ENCODE data around the gene ATP2B3.

DNA sequence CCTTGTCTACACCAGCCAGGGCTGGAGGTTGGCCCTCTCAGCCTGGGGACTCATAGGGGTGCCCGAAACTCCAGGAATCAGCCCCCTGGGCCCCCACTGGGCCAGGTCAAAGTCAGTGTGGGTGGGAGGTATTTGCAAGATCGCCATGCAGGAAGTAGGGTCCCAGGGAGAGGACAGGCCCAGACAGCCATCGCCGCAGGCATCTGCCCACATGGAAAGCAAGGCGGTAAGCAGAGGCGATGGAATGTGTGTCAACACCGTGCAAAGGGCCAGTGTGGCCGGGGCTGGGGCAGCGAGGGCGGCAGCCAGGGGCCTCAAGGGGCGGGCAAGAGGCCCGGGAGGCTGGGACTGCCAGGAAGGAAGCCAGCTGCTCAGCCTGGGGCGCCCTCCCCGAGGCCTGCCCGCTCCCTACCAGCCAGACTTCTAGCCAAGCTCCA lies 110.3 kb downstream of the ATP2B3 start:
- TF ChIP-seq EZH2 (IDR thresholded peaks at IDR 0.05), result no peak
- no peak for TF ChIP-seq POLR2AphosphoS5 (IDR thresholded peaks at IDR 0.05; ENCODE audit: borderline replicate concordance, low read depth, low read length)

Measured in SK-N-MC (cell line).